Measurements from ENCODE around the gene MARCHF6.

GRCh38 chr5:10315824-10316509, 37.5 kb upstream of the MARCHF6 start:
- TF ChIP-seq EZH2 (IDR thresholded peaks at IDR 0.05; ENCODE audit: insufficient read depth, poor library complexity, severe bottlenecking) (no peak), EZH2phosphoT487 (IDR thresholded peaks at IDR 0.05; ENCODE audit: insufficient read depth, low read depth) (no peak)
